Lower leg skin (tissue), 3 donors: Measurements from ENCODE around the gene PPCDC.

Experiments used
- POLR2A ChIP-seq, 2 donors: fragments of 450-650 bp; IDR thresholded peaks; one replicate each; pipeline ENCODE4 v1.6.1; 2016 to 2017; ENCODE audit warnings: antibody characterized with exemption in 2 of 2, mild to moderate bottlenecking in 1 of 2, moderate library complexity in 1 of 2
- TF ChIP-seq, protein P1 (sequence below), 3 donors: fragments of 450-650 bp; IDR thresholded peaks; one replicate each; pipeline ENCODE4 v1.5.1; 2016; ENCODE audit warnings: antibody characterized with exemption in 3 of 3, mild to moderate bottlenecking in 3 of 3, moderate library complexity in 2 of 3

DNA sequence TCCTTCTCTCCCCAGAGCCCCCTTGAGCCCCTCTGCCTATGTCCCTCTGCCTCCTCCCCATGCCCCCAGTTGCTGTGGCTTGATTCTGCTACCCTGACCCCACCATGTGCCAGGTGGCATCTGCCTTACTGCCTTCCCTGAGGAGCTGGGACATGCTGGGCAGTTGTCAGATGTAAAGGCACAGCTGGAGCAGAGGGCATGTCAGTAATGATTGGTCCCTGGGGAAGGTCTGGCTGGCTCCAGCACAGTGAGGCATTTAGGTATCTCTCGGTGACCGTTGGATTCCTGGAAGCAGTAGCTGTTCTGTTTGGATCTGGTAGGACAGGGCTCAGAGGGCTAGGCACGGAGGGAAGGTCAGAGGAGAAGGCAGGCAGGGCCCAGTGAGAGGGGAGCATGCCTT, 3.5 kb upstream of the PPCDC start:
- TF ChIP-seq, protein P1, sequence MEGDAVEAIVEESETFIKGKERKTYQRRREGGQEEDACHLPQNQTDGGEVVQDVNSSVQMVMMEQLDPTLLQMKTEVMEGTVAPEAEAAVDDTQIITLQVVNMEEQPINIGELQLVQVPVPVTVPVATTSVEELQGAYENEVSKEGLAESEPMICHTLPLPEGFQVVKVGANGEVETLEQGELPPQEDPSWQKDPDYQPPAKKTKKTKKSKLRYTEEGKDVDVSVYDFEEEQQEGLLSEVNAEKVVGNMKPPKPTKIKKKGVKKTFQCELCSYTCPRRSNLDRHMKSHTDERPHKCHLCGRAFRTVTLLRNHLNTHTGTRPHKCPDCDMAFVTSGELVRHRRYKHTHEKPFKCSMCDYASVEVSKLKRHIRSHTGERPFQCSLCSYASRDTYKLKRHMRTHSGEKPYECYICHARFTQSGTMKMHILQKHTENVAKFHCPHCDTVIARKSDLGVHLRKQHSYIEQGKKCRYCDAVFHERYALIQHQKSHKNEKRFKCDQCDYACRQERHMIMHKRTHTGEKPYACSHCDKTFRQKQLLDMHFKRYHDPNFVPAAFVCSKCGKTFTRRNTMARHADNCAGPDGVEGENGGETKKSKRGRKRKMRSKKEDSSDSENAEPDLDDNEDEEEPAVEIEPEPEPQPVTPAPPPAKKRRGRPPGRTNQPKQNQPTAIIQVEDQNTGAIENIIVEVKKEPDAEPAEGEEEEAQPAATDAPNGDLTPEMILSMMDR (IDR thresholded peaks at IDR 0.05), result no peak
- no peak for TF ChIP-seq POLR2A (IDR thresholded peaks at IDR 0.05)
